ENCODE results near the gene XIAP. TPM values are rescaled to one million over a fixed set of nuclear protein-coding genes. Genes with fewer than 3 reads are reported as not detected.

The XIAP gene
- polyA plus RNA-seq, 4 donors, result 39.9 to 44.1 (median 41.6) TPM

DNA sequence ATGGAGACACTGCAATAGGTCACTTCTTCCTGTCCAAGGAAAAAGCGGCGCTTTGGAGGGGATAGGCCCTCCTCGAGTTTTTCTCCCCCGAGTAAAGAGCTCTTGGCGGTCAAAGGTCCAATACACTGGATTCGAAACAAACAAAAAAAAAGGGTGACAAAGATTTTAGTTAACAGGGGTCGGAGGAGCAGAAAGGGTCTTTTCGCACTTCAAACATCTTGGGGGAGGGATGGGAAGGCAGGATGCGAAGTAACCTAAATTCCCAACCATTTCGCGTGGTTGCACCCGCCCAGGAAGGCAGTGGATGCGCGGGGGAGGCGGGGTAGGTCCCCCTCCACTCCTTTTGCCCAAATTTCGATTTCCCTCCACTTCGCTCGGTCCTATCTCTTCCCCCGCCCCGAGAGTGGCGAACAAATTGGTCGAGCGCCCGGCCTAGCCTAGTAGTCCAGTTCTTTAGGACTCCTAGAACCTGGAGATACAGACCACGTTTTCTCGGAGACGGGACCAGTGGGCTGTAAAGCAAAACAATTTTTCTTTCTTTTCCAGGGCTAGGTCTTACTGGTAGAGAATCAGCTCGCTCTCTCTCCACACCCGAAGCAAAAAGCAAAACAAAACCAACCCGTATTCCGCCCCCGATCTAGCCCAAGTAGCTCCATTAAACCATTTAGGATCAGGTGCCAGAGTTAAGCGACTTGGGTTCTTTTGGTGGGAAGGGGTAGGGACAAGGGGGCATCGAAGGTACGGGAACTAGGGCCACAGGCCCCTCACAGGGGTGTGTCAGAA lies 99.6 kb downstream of the XIAP start:
- DNase-seq (ENCODE audit: low read depth in 4 of 4, low spot score in 3 of 4), result no peak

- DNase-seq (ENCODE audit: low read depth in 4 of 4, low spot score in 3 of 4), result no peak
These were observed 101.1 kb downstream of the XIAP start for GRCh38 chrX:123960956-123961267.

DNA sequence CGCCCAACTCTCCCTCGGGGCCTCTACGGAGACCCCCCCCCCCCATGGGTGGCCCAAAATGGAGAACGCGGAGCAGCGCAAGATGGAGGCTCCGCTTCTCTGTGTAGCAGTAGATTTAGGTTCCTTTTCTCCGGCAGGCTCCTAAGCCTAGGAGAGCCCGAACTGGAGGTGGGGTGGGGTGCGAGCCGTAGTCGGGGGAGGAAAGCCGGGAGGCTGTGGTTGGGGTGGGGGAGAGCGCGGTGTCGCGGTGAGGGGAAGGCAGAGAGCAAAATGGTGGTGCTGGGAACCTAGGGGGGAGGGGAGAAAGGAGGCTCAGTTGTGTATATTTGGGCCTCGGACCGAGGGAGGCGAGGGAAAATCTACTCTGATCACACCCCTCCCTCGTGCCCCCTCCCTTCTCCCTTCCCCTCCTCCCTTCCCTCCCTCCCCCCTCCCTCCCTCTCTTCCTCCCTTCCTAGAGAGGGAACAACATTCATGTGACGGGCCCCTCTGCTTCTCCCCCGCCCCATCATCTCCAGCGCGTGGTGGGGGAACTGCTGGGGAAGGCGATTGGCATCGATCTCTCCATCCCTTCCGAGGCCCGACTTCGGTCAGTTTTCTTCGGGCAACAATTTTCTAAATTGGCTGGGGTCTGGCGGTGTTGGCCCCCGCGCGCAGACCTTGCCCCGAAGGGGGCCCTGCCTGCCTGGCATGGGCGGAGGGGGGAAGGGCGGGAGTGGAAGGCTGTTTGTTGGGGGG lies 101.6 kb downstream of the XIAP start, which contains the start of gene STAG2:
TSS of gene STAG2 (plus strand) at position 439 of the 738 bp plus-strand sequence. CDS start 60,922 bp downstream, outside the sequence.
- peak; percentile 69 to 80 (median 72) for DNase-seq (ENCODE audit: low read depth in 4 of 4, low spot score in 3 of 4)

DNA sequence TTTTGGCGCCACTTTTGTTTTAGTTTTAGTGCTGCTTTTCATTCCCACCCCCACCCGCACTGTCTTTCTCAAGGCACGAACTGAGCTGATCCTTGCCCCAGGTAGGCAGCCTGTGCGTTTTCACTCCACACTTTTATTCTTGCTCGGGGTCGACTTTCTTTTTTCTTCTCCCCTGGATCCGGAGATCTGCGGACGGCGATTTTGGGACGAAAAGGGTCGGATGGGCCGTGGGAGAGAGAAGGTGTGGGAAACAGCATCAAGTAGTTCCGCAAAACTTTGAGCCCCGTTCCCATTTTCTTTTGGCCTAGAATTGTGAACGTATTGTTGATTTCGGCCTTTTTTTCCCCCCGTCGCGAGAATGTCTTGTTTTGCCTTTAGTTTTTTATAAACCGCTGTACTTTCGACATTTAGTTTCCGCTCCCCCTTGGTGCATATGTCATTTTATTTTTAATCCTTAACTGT lies 102.2 kb downstream of the XIAP start:
- DNase-seq (ENCODE audit: low read depth in 4 of 4, low spot score in 3 of 4), result peak in 1 of 4 donors; percentile 45

- peak; percentile 71 to 83 (median 80) for DNase-seq (ENCODE audit: low read depth in 4 of 4, low spot score in 3 of 4)
These were observed 103.0 kb downstream of the XIAP start for GRCh38 chrX:123962794-123963373.

Other genes starting within 250 kb of the XIAP start
- 100 to 1,000 TPM; 104 to 129 (median 121) TPM for gene THOC2, start 127.0 kb upstream of the XIAP start, polyA plus RNA-seq (ENCODE audit: insufficient read length in 4 of 4)
- gene STAG2, start 101.7 kb downstream of the XIAP start, polyA plus RNA-seq (ENCODE audit: insufficient read length in 4 of 4), result 100 to 1,000 TPM; 101 to 127 (median 125) TPM